HCT116 (cell line): ENCODE measurements around the gene TMEM132E. TPM values are rescaled to one million over a fixed set of nuclear protein-coding genes. Genes with fewer than 3 reads are reported as not detected.

Experiments used
- ATAC-seq: fragments of 200-7000 bp; cut with Tn5 transposase; 2 replicates; pipeline ENCODE4 v1.9.1; 2020; ENCODE audit warnings: mild to moderate bottlenecking, moderate library complexity
- BruUV-seq: library from RNA; stranded (reverse); fragments of 400-500 nt; replicated peaks from 2 replicates; lab custom pipeline; 2021; lab: Mats Ljungman, UMichigan
- CTCF ChIA-PET: fragments of 300-600 bp; sonication (Branson Sonifier 250); formaldehyde crosslinking; loops from one replicate; lab custom pipeline; 2021; ENCODE audit warnings: antibody characterized with exemption; lab: Charles Lee
- POLR2A ChIA-PET: fragments of 300-600, 350-600 bp; sonication (Branson Sonifier 250); formaldehyde crosslinking; loops from one replicate; lab custom pipeline; 2021; ENCODE audit warnings: antibody characterized with exemption; lab: Charles Lee
- RAD21 ChIA-PET, 2 experiments: fragments of 300-600 bp; sonication (Branson Sonifier 250); formaldehyde crosslinking; loops; one replicate each; lab custom pipeline; 2023; ENCODE audit warnings: low total read pairs in 2 of 2; ENCODE audit not compliant: uncharacterized antibody in 2 of 2, unreplicated experiment in 2 of 2, low non-redundant PET in 1 of 2; lab: Charles Lee
- DNase-seq: peaks from one replicate; pipeline ENCODE4 v3.0.0-alpha.2; 2010; ENCODE audit warnings: low read depth, low spot score
- H2AFZ ChIP-seq: fragments of 200-600 bp; shearing (Covaris generic), sonication (generic); 2 replicates; pipeline ENCODE4 v1.6.1; 2017; ENCODE audit warnings: low read depth, mixed run types, mixed read lengths, antibody characterized with exemption, low read length; ENCODE audit not compliant: poor library complexity, severe bottlenecking
- H3K27ac ChIP-seq: 2 replicates; pipeline ENCODE4 v1.5.1; 2012; ENCODE audit warnings: low read depth, low read length
- H3K27me3 ChIP-seq: fragments of 200-600 bp; sonication (generic); 2 replicates; pipeline ENCODE4 v1.6.1; 2016; ENCODE audit warnings: mixed run types, low read length, mixed read lengths; ENCODE audit not compliant: insufficient read depth
- H3K36me3 ChIP-seq, 2 experiments: fragments of 200-500 bp in 1 of 2; fragments of 200-600 bp in 1 of 2; sonication (Bioruptor generic) in 1 of 2; sonication (generic) in 1 of 2; 2 replicates each; pipeline versions ENCODE4 v1.5.1 to v1.6.1; 2014 to 2016; ENCODE audit warnings: low read length in 2 of 2, inconsistent platforms in 1 of 2, mixed read lengths in 1 of 2, mixed run types in 1 of 2; ENCODE audit not compliant: insufficient read depth in 2 of 2, control insufficient read depth in 1 of 2
- H3K4me1 ChIP-seq, 2 experiments: fragments of 200-600 bp in 1 of 2; sonication (generic) in 1 of 2; 2 replicates each; pipeline versions ENCODE4 v1.5.1 to v1.6.1; 2012 to 2017; ENCODE audit warnings: low read length in 2 of 2, inconsistent platforms in 1 of 2, mild to moderate bottlenecking in 1 of 2, mixed read lengths in 1 of 2, mixed run types in 1 of 2, moderate library complexity in 1 of 2; ENCODE audit not compliant: insufficient read depth in 2 of 2, control insufficient read depth in 1 of 2
- H3K4me2 ChIP-seq: fragments of 200-600 bp; sonication (generic); 2 replicates; pipeline ENCODE4 v1.6.1; 2017; ENCODE audit warnings: mixed run types, low read length, mixed read lengths
- H3K4me3 ChIP-seq, 2 experiments: fragments of 200-600 bp in 1 of 2; sonication (generic) in 1 of 2; replicated peaks in 1 of 2; 2 replicates each; pipeline ENCODE4 v1.5.1; 2011 to 2016; ENCODE audit warnings: low read length in 2 of 2, control low read depth in 1 of 2, low read depth in 1 of 2, mild to moderate bottlenecking in 1 of 2, mixed read lengths in 1 of 2, mixed run types in 1 of 2
- H3K79me2 ChIP-seq: fragments of 200-600 bp; sonication (generic); 2 replicates; pipeline ENCODE4 v1.6.1; 2017; ENCODE audit warnings: mild to moderate bottlenecking, mixed run types, low read length, moderate library complexity, mixed read lengths; ENCODE audit not compliant: insufficient read depth
- H3K9ac ChIP-seq: fragments of 200-600 bp; sonication (generic); 2 replicates; pipeline ENCODE4 v1.6.1; 2016; ENCODE audit warnings: low read length, mixed read lengths
- H3K9me2 ChIP-seq: fragments of 200-600 bp; sonication (generic), shearing (Covaris generic); 2 replicates; pipeline ENCODE4 v1.6.1; 2017; ENCODE audit warnings: mixed run types, mild to moderate bottlenecking, moderate library complexity; ENCODE audit not compliant: insufficient read depth
- H3K9me3 ChIP-seq, 2 experiments: fragments of 200-500 bp in 1 of 2; fragments of 200-600 bp in 1 of 2; sonication (Bioruptor generic) in 1 of 2; sonication (generic) in 1 of 2; 2 replicates each; pipeline ENCODE4 v1.6.1; 2014 to 2017; ENCODE audit warnings: low read length in 2 of 2, mixed read lengths in 2 of 2, inconsistent platforms in 1 of 2, low read depth in 1 of 2, mild to moderate bottlenecking in 1 of 2, mixed run types in 1 of 2, moderate library complexity in 1 of 2; ENCODE audit not compliant: control insufficient read depth in 1 of 2, insufficient read depth in 1 of 2
- H4K20me1 ChIP-seq: fragments of 200-600 bp; sonication (generic), shearing (Covaris generic); 2 replicates; pipeline ENCODE4 v1.6.1; 2017; ENCODE audit warnings: mixed run types, mild to moderate bottlenecking, moderate library complexity; ENCODE audit not compliant: insufficient read depth
- CBX3 ChIP-seq: IDR thresholded peaks from 2 replicates; pipeline ENCODE4 v1.6.1; 2012; ENCODE audit warnings: low read depth
- CEBPB ChIP-seq: IDR thresholded peaks from 2 replicates; pipeline ENCODE4 v1.6.1; 2012; ENCODE audit warnings: low read depth
- EZH2 ChIP-seq: fragments of 200-600 bp; sonication (generic); IDR thresholded peaks from 2 replicates; pipeline ENCODE4 v1.6.1; 2017; ENCODE audit warnings: antibody characterized with exemption, mixed run types
- EZH2phosphoT487 ChIP-seq: fragments of 200-600 bp; IDR thresholded peaks from 2 replicates; pipeline ENCODE4 v1.6.1; 2018; ENCODE audit warnings: antibody characterized with exemption, borderline replicate concordance
- FOSL1 ChIP-seq: IDR thresholded peaks from 2 replicates; pipeline ENCODE4 v1.6.1; 2012; ENCODE audit warnings: low read depth
- JUND ChIP-seq: IDR thresholded peaks from 2 replicates; pipeline ENCODE4 v1.6.1; 2012
- POLR2A ChIP-seq: IDR thresholded peaks from 2 replicates; pipeline ENCODE4 v1.7.0; 2011; ENCODE audit warnings: borderline replicate concordance; ENCODE audit not compliant: insufficient read depth, insufficient read length; ENCODE audit errors: extremely low read depth
- POLR2AphosphoS5 ChIP-seq: IDR thresholded peaks from 2 replicates; pipeline ENCODE4 v1.6.1; 2011; ENCODE audit warnings: mild to moderate bottlenecking, low read depth, low read length, moderate library complexity
- SRF ChIP-seq: IDR thresholded peaks from 2 replicates; pipeline ENCODE4 v1.6.1; 2012; ENCODE audit warnings: low read depth
- TCF7L2 ChIP-seq: IDR thresholded peaks from 2 replicates; pipeline ENCODE4 v1.7.0; 2011; ENCODE audit warnings: borderline replicate concordance, inconsistent platforms; ENCODE audit not compliant: insufficient read depth, insufficient read length; ENCODE audit errors: extremely low read depth
- YY1 ChIP-seq: IDR thresholded peaks from 2 replicates; pipeline ENCODE4 v1.6.1; 2011; ENCODE audit warnings: low read length, low read depth, moderate library complexity, mild to moderate bottlenecking; ENCODE audit not compliant: insufficient replicate concordance; ENCODE audit errors: extremely low read depth
- ZBTB33 ChIP-seq: IDR thresholded peaks from 2 replicates; pipeline ENCODE4 v1.6.1; 2011; ENCODE audit warnings: mild to moderate bottlenecking, low read length, moderate library complexity; ENCODE audit not compliant: insufficient replicate concordance; ENCODE audit errors: extremely low read depth
- ZFX ChIP-seq: fragments of 450-650 bp; IDR thresholded peaks from 2 replicates; pipeline ENCODE4 v1.6.1; 2017
- intact Hi-C: fragments of 100-400 bp; cut with micrococcal nuclease; formaldehyde crosslinking; loops from 2 replicates; pipeline ENCODE4 v1.10.0; 2022
- total RNA-seq: library from RNA; stranded (reverse); gene quantifications from one replicate; pipeline ENCODE4 v1.2.1, GENCODE V29; 2021; ENCODE audit not compliant: unreplicated experiment
- TF ChIP-seq, protein P1 (sequence below): IDR thresholded peaks from 2 replicates; pipeline ENCODE4 v1.6.1; 2012; ENCODE audit warnings: low read depth
- TF ChIP-seq, protein P2 (sequence below): IDR thresholded peaks from 2 replicates; pipeline ENCODE4 v1.6.1; 2012
- TF ChIP-seq, protein P3 (sequence below): IDR thresholded peaks from 2 replicates; pipeline ENCODE4 v1.6.1; 2012

Gene TMEM132E
- total RNA-seq, 1 experiment from 2014 or later, result not detected

GRCh38 chr17:34669511-34669910, 90.1 kb downstream of the TMEM132E start:
- no peak overlapping the region for H3K27ac ChIP-seq
- no TSS peak for BruUV-seq
- H3K4me2 ChIP-seq, result no peak overlapping the region
- no peak overlapping the region for H2AFZ ChIP-seq
- no peak for DNase-seq
- CTCF ChIA-PET, result no interaction called here
- no peaks in the 10 kb centered on the region for H3K79me2 ChIP-seq
- H3K9me3 ChIP-seq, result no peaks in the 10 kb centered on the region
- ATAC-seq, result no peak
- no peak overlapping the region for H3K9ac ChIP-seq
- TF ChIP-seq SRF (no peak), ZBTB33 (no peak)
- TF ChIP-seq, all 23 proteins: peak for 0
- intact Hi-C loops, result no loop called here
- Histone ChIP-seq H3K27me3 (peaks cover 26% of the 10 kb centered on the region), H3K9me2 (no peaks in the 10 kb centered on the region), H3K4me1 (no peaks in the 10 kb centered on the region), H3K36me3 (no peaks in the 10 kb centered on the region), H4K20me1 (no peaks in the 10 kb centered on the region), H3K4me3 (no peak overlapping the region)
- ChIA-PET POLR2A (no interaction called here), RAD21 (no interaction called here)

DNA sequence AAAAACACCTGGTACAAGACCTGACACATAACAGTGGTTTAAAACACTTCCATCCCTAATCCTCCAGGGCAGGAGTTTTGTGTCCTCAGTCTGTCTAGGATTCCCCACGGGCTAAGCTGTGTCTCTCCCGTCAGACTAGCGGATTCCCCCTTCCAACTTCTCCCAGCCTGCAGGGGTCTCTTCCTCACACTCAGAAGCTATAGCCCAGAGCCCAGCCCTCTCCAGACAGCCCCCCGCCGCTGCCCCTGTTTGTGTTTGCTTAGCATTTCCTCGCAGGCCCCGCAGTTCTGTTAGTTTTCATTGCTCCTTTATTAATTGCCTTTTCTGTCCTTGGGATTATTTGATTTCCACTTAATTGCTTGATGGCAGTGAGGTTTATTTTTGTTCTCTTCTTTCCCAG, 91.2 kb downstream of the TMEM132E start:
- DNase-seq (no peak), ATAC-seq (no peak)
- no peaks in the 10 kb centered on the region for H3K9me3 ChIP-seq
- no peaks in the 10 kb centered on the region for H3K36me3 ChIP-seq
- H3K79me2 ChIP-seq, result no peaks in the 10 kb centered on the region
- BruUV-seq, result no TSS peak
- ChIA-PET CTCF (no interaction called here), POLR2A (no interaction called here), RAD21 (no interaction called here)
- no peaks in the 10 kb centered on the region for H3K9me2 ChIP-seq
- intact Hi-C loops, result no loop called here
- TF ChIP-seq CBX3, result no peak
- no peak for TF ChIP-seq SRF
- TF ChIP-seq, protein P1, sequence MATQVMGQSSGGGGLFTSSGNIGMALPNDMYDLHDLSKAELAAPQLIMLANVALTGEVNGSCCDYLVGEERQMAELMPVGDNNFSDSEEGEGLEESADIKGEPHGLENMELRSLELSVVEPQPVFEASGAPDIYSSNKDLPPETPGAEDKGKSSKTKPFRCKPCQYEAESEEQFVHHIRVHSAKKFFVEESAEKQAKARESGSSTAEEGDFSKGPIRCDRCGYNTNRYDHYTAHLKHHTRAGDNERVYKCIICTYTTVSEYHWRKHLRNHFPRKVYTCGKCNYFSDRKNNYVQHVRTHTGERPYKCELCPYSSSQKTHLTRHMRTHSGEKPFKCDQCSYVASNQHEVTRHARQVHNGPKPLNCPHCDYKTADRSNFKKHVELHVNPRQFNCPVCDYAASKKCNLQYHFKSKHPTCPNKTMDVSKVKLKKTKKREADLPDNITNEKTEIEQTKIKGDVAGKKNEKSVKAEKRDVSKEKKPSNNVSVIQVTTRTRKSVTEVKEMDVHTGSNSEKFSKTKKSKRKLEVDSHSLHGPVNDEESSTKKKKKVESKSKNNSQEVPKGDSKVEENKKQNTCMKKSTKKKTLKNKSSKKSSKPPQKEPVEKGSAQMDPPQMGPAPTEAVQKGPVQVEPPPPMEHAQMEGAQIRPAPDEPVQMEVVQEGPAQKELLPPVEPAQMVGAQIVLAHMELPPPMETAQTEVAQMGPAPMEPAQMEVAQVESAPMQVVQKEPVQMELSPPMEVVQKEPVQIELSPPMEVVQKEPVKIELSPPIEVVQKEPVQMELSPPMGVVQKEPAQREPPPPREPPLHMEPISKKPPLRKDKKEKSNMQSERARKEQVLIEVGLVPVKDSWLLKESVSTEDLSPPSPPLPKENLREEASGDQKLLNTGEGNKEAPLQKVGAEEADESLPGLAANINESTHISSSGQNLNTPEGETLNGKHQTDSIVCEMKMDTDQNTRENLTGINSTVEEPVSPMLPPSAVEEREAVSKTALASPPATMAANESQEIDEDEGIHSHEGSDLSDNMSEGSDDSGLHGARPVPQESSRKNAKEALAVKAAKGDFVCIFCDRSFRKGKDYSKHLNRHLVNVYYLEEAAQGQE, result no peak
- no peak for TF ChIP-seq TCF7L2
- TF ChIP-seq POLR2AphosphoS5, result no peak
- no peak for TF ChIP-seq CEBPB
- no peak for TF ChIP-seq EZH2phosphoT487
- TF ChIP-seq EZH2, result no peak
- TF ChIP-seq POLR2A, result no peak
- no peak for TF ChIP-seq ZFX
- TF ChIP-seq, protein P2, sequence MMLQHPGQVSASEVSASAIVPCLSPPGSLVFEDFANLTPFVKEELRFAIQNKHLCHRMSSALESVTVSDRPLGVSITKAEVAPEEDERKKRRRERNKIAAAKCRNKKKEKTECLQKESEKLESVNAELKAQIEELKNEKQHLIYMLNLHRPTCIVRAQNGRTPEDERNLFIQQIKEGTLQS, result no peak
- TF ChIP-seq FOSL1, result no peak
- TF ChIP-seq, protein P3, sequence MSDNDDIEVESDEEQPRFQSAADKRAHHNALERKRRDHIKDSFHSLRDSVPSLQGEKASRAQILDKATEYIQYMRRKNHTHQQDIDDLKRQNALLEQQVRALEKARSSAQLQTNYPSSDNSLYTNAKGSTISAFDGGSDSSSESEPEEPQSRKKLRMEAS, result no peak
- TF ChIP-seq JUND, result no peak
- TF ChIP-seq YY1, result no peak
- H3K4me3 ChIP-seq, result no peak overlapping the region
- H3K4me2 ChIP-seq, result no peak overlapping the region
- peaks cover 29% of the 10 kb centered on the region for H3K27me3 ChIP-seq
- no peaks in the 10 kb centered on the region for H4K20me1 ChIP-seq
- H3K9ac ChIP-seq, result no peak overlapping the region
- H3K4me1 ChIP-seq, result no peaks in the 10 kb centered on the region
- no peak overlapping the region for H3K27ac ChIP-seq
- no peak overlapping the region for H2AFZ ChIP-seq
